Sigmoid colon (tissue), 4 donors: ENCODE results near the gene IREB2.

Source experiments
- CTCF ChIP-seq, 4 experiments: fragments of 450-650 bp in 3 of 4; fragments of 200-600 bp in 1 of 4; IDR thresholded peaks; one replicate each; pipeline ENCODE4 v1.5.1; 2016 to 2019; ENCODE audit warnings: antibody characterized with exemption in 4 of 4, mild to moderate bottlenecking in 3 of 4, moderate library complexity in 2 of 4
- POLR2AphosphoS5 ChIP-seq, 4 donors: sonication (generic); formaldehyde crosslinking; IDR thresholded peaks; one replicate each; pipeline ENCODE4 v1.6.1; 2017; ENCODE audit warnings: antibody characterized with exemption in 4 of 4

- TF ChIP-seq POLR2AphosphoS5 (IDR thresholded peaks at IDR 0.05): peak in 1 of 4 donors; percentile 15
- no peak for TF ChIP-seq CTCF (IDR thresholded peaks at IDR 0.05)
Observed at GRCh38 chr15:78461171-78461888, 23.3 kb downstream of the IREB2 start.
